K562 (cell line): ENCODE measurements around the gene TRAPPC12. TPM values are rescaled to one million over a fixed set of nuclear protein-coding genes. Genes with fewer than 3 reads are reported as not detected.

Experiments used
- MAFF ChIP-seq: IDR thresholded peaks from 2 replicates; pipeline ENCODE4 v1.6.1; 2012; ENCODE audit warnings: low read length, improper control_type of control experiment
- SRSF9 ChIP-seq: fragments of 200-400 bp; formaldehyde crosslinking; IDR thresholded peaks from 2 replicates; pipeline ENCODE4 v1.6.1; 2017; ENCODE audit warnings: low read depth, low read length, borderline replicate concordance
- ZFPM2 ChIP-seq: fragments of 250-450 bp; sonication (Bioruptor Pico); IDR thresholded peaks from 2 replicates; pipeline ENCODE4 v1.5.1; 2022; ENCODE audit warnings: mild to moderate bottlenecking
- polyA plus RNA-seq, 8 experiments: library from polyadenylated mRNA; depleted of rRNA in 4 of 8; stranded (reverse) in 5 of 8; unstranded in 3 of 8; fragments of >200 nt; fragmentation: Nextera tagmentation in 2 of 8; fragmentation: Illumina TruSeq in 1 of 8; extraction: Ambion mirVana in 2 of 8; extraction: Trizol in 1 of 8; gene quantifications; 2 replicates each; pipeline versions ENCODE4 v1.2.1 to v1.2.3, GENCODE V29; 2011 to 2014; ENCODE audit warnings: inconsistent platforms in 1 of 8, missing spikeins in 1 of 8
- total RNA-seq, 7 experiments: library from RNA; depleted of rRNA in 6 of 7; stranded (reverse); fragments of >200 nt in 6 of 7; fragmentation: Illumina TruSeq in 2 of 7; extraction: Trizol in 2 of 7; gene quantifications; 2 replicates each; pipeline versions ENCODE4 v1.2.1 to v1.2.3, GENCODE V29; 2011 to 2021; ENCODE audit warnings: low replicate concordance in 1 of 7
- TF ChIP-seq, protein P1 (sequence below), 2 experiments: IDR thresholded peaks; 2 replicates each; pipeline ENCODE4 v1.6.1; 2012; ENCODE audit warnings: improper control_type of control experiment in 2 of 2, low read depth in 2 of 2, low read length in 2 of 2, borderline replicate concordance in 1 of 2
- TF ChIP-seq, protein P2 (sequence below): fragments of 250-450 bp; sonication (Bioruptor Pico); IDR thresholded peaks from 2 replicates; pipeline ENCODE4 v1.4.0; 2020; ENCODE audit warnings: mild to moderate bottlenecking, moderate library complexity, borderline replicate concordance

The TRAPPC12 gene
- total and polyA plus RNA-seq, 9 of the 15 experiments (the other 6 are each of a cell fraction or from before 2014, with no cell fraction given) = 8.0 to 75.2 (median 39.1) TPM

DNA sequence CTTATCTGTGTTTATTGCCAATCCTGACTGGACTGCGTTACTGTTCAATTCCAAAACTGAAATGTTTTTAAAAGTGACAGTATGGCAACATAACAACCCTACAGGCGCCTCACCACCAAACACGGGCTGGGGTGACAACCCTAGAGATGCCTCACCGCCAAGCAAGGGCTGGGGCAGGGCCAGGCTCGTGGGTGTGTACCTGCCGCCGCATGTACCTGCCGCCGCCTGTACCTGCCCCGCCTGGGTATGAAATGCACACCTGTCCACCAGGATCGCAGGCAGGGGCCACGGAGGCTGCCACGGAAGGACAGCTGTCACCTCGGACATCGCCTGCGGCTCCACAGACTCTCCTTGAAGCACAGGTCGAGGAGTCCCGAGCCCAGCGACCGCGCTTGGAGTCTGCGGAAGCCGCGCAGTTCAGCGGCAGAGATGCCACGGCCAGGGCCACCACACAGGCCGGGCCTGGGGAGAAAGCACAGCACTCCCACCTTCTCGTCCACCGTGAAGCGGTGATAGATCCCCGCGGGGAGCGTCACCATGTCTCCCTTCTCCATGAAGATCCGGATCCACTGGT lies 120.9 kb downstream of the TRAPPC12 start (continued):
- TF ChIP-seq, protein P1, sequence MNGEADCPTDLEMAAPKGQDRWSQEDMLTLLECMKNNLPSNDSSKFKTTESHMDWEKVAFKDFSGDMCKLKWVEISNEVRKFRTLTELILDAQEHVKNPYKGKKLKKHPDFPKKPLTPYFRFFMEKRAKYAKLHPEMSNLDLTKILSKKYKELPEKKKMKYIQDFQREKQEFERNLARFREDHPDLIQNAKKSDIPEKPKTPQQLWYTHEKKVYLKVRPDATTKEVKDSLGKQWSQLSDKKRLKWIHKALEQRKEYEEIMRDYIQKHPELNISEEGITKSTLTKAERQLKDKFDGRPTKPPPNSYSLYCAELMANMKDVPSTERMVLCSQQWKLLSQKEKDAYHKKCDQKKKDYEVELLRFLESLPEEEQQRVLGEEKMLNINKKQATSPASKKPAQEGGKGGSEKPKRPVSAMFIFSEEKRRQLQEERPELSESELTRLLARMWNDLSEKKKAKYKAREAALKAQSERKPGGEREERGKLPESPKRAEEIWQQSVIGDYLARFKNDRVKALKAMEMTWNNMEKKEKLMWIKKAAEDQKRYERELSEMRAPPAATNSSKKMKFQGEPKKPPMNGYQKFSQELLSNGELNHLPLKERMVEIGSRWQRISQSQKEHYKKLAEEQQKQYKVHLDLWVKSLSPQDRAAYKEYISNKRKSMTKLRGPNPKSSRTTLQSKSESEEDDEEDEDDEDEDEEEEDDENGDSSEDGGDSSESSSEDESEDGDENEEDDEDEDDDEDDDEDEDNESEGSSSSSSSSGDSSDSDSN (IDR thresholded peaks at IDR 0.05; ENCODE audit: borderline replicate concordance in 1 of 2, low read depth in 2 of 2, low read length in 2 of 2) = no peak
- TF ChIP-seq SRSF9 (no peak), MAFF (no peak), ZFPM2 (CRISPR knock-in tag) (no peak)
- TF ChIP-seq, protein P2, sequence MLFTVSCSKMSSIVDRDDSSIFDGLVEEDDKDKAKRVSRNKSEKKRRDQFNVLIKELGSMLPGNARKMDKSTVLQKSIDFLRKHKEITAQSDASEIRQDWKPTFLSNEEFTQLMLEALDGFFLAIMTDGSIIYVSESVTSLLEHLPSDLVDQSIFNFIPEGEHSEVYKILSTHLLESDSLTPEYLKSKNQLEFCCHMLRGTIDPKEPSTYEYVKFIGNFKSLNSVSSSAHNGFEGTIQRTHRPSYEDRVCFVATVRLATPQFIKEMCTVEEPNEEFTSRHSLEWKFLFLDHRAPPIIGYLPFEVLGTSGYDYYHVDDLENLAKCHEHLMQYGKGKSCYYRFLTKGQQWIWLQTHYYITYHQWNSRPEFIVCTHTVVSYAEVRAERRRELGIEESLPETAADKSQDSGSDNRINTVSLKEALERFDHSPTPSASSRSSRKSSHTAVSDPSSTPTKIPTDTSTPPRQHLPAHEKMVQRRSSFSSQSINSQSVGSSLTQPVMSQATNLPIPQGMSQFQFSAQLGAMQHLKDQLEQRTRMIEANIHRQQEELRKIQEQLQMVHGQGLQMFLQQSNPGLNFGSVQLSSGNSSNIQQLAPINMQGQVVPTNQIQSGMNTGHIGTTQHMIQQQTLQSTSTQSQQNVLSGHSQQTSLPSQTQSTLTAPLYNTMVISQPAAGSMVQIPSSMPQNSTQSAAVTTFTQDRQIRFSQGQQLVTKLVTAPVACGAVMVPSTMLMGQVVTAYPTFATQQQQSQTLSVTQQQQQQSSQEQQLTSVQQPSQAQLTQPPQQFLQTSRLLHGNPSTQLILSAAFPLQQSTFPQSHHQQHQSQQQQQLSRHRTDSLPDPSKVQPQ (CRISPR knock-in tag) = no peak
